DOHH2 (cell line): ENCODE data around the gene TRIAP1.

Experiments
- H3F3A ChIP-seq: fragments of 200-600 bp; sonication (generic), shearing (Covaris generic); 2 replicates; pipeline ENCODE4 v1.6.0; 2016; ENCODE audit warnings: antibody characterized with exemption, mild to moderate bottlenecking; ENCODE audit not compliant: control insufficient read depth, insufficient read depth
- H3K27ac ChIP-seq: fragments of 200-600 bp; sonication (generic); 2 replicates; pipeline ENCODE4 v1.5.1; 2014; ENCODE audit warnings: low read depth, mild to moderate bottlenecking, low read length, moderate library complexity
- H3K27me3 ChIP-seq: fragments of 200-600 bp; sonication (generic); 2 replicates; pipeline ENCODE4 v1.6.1; 2014; ENCODE audit warnings: mild to moderate bottlenecking, low read length, mixed read lengths; ENCODE audit not compliant: control insufficient read depth
- H3K36me3 ChIP-seq: fragments of 200-600 bp; sonication (generic); 2 replicates; pipeline ENCODE4 v1.6.1; 2014; ENCODE audit warnings: mild to moderate bottlenecking, low read length, moderate library complexity, mixed read lengths; ENCODE audit not compliant: control insufficient read depth
- H3K4me1 ChIP-seq: fragments of 200-600 bp; sonication (generic); 2 replicates; pipeline ENCODE4 v1.6.1; 2014; ENCODE audit warnings: mild to moderate bottlenecking, low read length, mixed read lengths; ENCODE audit not compliant: control insufficient read depth
- H3K4me2 ChIP-seq: fragments of 200-600 bp; sonication (generic); 2 replicates; pipeline ENCODE4 v1.6.0; 2014; ENCODE audit warnings: mild to moderate bottlenecking, low read length, moderate library complexity
- H3K4me3 ChIP-seq: fragments of 200-600 bp; sonication (generic); 2 replicates; pipeline ENCODE4 v1.5.1; 2014; ENCODE audit warnings: mild to moderate bottlenecking, low read length, mixed read lengths
- H3K79me2 ChIP-seq: fragments of 200-600 bp; sonication (generic); 2 replicates; pipeline ENCODE4 v1.6.1; 2014; ENCODE audit warnings: mild to moderate bottlenecking, low read length, mixed read lengths; ENCODE audit not compliant: control insufficient read depth
- H3K9me2 ChIP-seq: fragments of 200-600 bp; sonication (generic); replicated peaks from 2 replicates; pipeline ENCODE4 v1.6.1; 2014; ENCODE audit warnings: mild to moderate bottlenecking, low read length, mixed read lengths; ENCODE audit not compliant: control insufficient read depth
- H3K9me3 ChIP-seq: fragments of 200-600 bp; sonication (generic); 2 replicates; pipeline ENCODE4 v1.6.1; 2014; ENCODE audit warnings: antibody characterized with exemption, low read length, mixed read lengths; ENCODE audit not compliant: control insufficient read depth, insufficient read depth
- H4K20me1 ChIP-seq: fragments of 200-600 bp; sonication (generic); 2 replicates; pipeline ENCODE4 v1.6.0; 2014; ENCODE audit warnings: low read depth, mild to moderate bottlenecking, antibody characterized with exemption, low read length, moderate library complexity; ENCODE audit not compliant: control insufficient read depth, insufficient read depth
- EZH2phosphoT487 ChIP-seq: fragments of 200-600 bp; sonication (generic); IDR thresholded peaks from 2 replicates; pipeline ENCODE4 v1.6.1; 2017; ENCODE audit warnings: borderline replicate concordance, mild to moderate bottlenecking, antibody characterized with exemption, low read length, moderate library complexity, mixed read lengths
- TF ChIP-seq, protein P1 (sequence below): fragments of 200-600 bp; sonication (generic); IDR thresholded peaks from one replicate; pipeline ENCODE4 v1.5.1; 2014; ENCODE audit warnings: antibody characterized with exemption, mild to moderate bottlenecking, low read depth, low read length; ENCODE audit not compliant: poor library complexity, severe bottlenecking

Gene TRIAP1

GRCh38 chr12:120457133-120457532 lies 10.9 kb upstream of the TRIAP1 start:
- H3K4me3 ChIP-seq, result no peak overlapping the region
- no peak overlapping the region for H3K27ac ChIP-seq
- no peak overlapping the region for H3K4me2 ChIP-seq
- TF ChIP-seq, protein P1, sequence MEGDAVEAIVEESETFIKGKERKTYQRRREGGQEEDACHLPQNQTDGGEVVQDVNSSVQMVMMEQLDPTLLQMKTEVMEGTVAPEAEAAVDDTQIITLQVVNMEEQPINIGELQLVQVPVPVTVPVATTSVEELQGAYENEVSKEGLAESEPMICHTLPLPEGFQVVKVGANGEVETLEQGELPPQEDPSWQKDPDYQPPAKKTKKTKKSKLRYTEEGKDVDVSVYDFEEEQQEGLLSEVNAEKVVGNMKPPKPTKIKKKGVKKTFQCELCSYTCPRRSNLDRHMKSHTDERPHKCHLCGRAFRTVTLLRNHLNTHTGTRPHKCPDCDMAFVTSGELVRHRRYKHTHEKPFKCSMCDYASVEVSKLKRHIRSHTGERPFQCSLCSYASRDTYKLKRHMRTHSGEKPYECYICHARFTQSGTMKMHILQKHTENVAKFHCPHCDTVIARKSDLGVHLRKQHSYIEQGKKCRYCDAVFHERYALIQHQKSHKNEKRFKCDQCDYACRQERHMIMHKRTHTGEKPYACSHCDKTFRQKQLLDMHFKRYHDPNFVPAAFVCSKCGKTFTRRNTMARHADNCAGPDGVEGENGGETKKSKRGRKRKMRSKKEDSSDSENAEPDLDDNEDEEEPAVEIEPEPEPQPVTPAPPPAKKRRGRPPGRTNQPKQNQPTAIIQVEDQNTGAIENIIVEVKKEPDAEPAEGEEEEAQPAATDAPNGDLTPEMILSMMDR, result peak; percentile 74
- no peak for TF ChIP-seq EZH2phosphoT487
- no peaks in the 10 kb centered on the region for H3K9me3 ChIP-seq
- H3K4me1 ChIP-seq, result peaks cover 47% of the 10 kb centered on the region
- H3K79me2 ChIP-seq, result peaks cover 41% of the 10 kb centered on the region
- H3F3A ChIP-seq, result peaks cover 64% of the 10 kb centered on the region
- no peaks in the 10 kb centered on the region for H3K9me2 ChIP-seq
- no peaks in the 10 kb centered on the region for H3K27me3 ChIP-seq
- H4K20me1 ChIP-seq, result no peaks in the 10 kb centered on the region; the same call in 1 of the 2 replicates
- H3K36me3 ChIP-seq, result peaks cover 89% of the 10 kb centered on the region

DNA sequence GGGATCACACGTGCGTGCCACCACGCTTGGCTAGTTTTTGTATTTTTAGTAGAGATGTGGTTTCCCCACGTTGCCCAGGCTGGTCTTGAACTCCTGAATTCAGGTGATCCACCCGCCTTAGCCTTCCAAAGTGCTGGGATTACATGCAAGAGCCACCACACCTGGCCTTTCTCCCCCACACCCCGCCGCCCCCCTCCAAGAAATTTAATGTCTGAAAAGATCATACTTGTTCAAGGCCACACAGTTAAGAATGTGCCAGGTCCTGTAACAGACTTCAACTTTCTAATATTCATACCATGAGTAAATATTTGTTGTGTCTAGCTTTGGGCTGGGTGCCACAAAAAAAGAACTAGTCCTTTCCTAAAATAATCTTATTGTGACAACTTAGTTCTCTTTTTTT lies 9.1 kb upstream of the TRIAP1 start:
- Histone ChIP-seq H3K9me2 (no peaks in the 10 kb centered on the region), H3F3A (peaks cover 51% of the 10 kb centered on the region), H3K79me2 (peaks cover 44% of the 10 kb centered on the region), H3K4me3 (0 out of 2 replicates have a peak overlapping the region, but pooled peaks have one; percentile 5), H3K4me2 (peak overlapping the region; percentile 62), H3K4me1 (peaks cover 47% of the 10 kb centered on the region), H3K27me3 (no peaks in the 10 kb centered on the region), H4K20me1 (no peaks in the 10 kb centered on the region; the same call in 1 of the 2 replicates), H3K9me3 (no peaks in the 10 kb centered on the region), H3K27ac (peak overlapping the region; percentile 74), H3K36me3 (peaks cover 78% of the 10 kb centered on the region)
- TF ChIP-seq EZH2phosphoT487, result no peak
- TF ChIP-seq, protein P1, result no peak

- H3K27ac ChIP-seq, result peak overlapping the region; percentile 74
- no peaks in the 10 kb centered on the region for H3K9me3 ChIP-seq
- peaks cover 79% of the 10 kb centered on the region for H3K36me3 ChIP-seq
- H3K27me3 ChIP-seq, result no peaks in the 10 kb centered on the region
- H3K4me1 ChIP-seq, result peaks cover 50% of the 10 kb centered on the region
- peak overlapping the region; percentile 38 for H3K4me3 ChIP-seq
- H3K4me2 ChIP-seq, result peak overlapping the region; percentile 62
- peaks cover 45% of the 10 kb centered on the region for H3F3A ChIP-seq
- no peaks in the 10 kb centered on the region for H3K9me2 ChIP-seq
- peaks cover 55% of the 10 kb centered on the region for H3K79me2 ChIP-seq
- no peaks in the 10 kb centered on the region; the same call in 1 of the 2 replicates for H4K20me1 ChIP-seq
- no peak for TF ChIP-seq EZH2phosphoT487
- TF ChIP-seq, protein P1, result peak; percentile 69
Observed at GRCh38 chr12:120453977-120454376, 7.8 kb upstream of the TRIAP1 start.
